Measurements from ENCODE around the gene PIM3.

- TF ChIP-seq, protein P1, sequence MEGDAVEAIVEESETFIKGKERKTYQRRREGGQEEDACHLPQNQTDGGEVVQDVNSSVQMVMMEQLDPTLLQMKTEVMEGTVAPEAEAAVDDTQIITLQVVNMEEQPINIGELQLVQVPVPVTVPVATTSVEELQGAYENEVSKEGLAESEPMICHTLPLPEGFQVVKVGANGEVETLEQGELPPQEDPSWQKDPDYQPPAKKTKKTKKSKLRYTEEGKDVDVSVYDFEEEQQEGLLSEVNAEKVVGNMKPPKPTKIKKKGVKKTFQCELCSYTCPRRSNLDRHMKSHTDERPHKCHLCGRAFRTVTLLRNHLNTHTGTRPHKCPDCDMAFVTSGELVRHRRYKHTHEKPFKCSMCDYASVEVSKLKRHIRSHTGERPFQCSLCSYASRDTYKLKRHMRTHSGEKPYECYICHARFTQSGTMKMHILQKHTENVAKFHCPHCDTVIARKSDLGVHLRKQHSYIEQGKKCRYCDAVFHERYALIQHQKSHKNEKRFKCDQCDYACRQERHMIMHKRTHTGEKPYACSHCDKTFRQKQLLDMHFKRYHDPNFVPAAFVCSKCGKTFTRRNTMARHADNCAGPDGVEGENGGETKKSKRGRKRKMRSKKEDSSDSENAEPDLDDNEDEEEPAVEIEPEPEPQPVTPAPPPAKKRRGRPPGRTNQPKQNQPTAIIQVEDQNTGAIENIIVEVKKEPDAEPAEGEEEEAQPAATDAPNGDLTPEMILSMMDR (IDR thresholded peaks at IDR 0.05) = no peak
- TF ChIP-seq POLR2A (IDR thresholded peaks at IDR 0.05) = no peak
Observed at GRCh38 chr22:49936973-49937757, 23.4 kb upstream of the PIM3 start.
